Kidney (tissue), 22 donors: ENCODE measurements around the gene NRBF2. TPM values are rescaled to one million over a fixed set of nuclear protein-coding genes. Genes with fewer than 3 reads are reported as not detected.
"Not testable (repeated sequence)": the region's sequence is repeated elsewhere in the genome, so short reads cannot be mapped to it uniquely, and the experiment has no call there.

Experiments
- DNase-seq, 5 donors: peaks; one replicate each; pipeline ENCODE4 v3.0.0-alpha.2; 2013 to 2020
- FAIRE-seq: peaks from 2 replicates; lab custom pipeline; 2012; peaks lifted over from hg19 to GRCh38; lab: Jason Lieb, UNC
- H3K27ac ChIP-seq, 2 donors: one replicate each; pipeline ENCODE4 v1.7.0; 2013; ENCODE audit warnings: low read depth in 2 of 2, low read length in 2 of 2, inconsistent platforms in 1 of 2
- H3K27me3 ChIP-seq: one replicate; pipeline ENCODE4 v1.7.1; 2013; ENCODE audit warnings: low read length, inconsistent platforms; ENCODE audit not compliant: control insufficient read depth, insufficient read depth
- H3K36me3 ChIP-seq, 3 donors: one replicate each; pipeline versions ENCODE4 v1.7.0 to v1.7.1; 2013; ENCODE audit warnings: low read length in 3 of 3, control low read depth in 1 of 3, inconsistent platforms in 1 of 3; ENCODE audit not compliant: insufficient read depth in 3 of 3, control insufficient read depth in 2 of 3
- H3K4me1 ChIP-seq, 3 donors: one replicate each; pipeline versions ENCODE4 v1.7.0 to v1.7.1; 2013; ENCODE audit warnings: low read length in 3 of 3, inconsistent platforms in 1 of 3, low read depth in 1 of 3; ENCODE audit not compliant: control insufficient read depth in 2 of 3, insufficient read depth in 2 of 3
- H3K4me3 ChIP-seq, 3 donors: one replicate each; pipeline versions ENCODE4 v1.7.0 to v1.8.1; 2013; ENCODE audit warnings: low read length in 3 of 3, control low read depth in 1 of 3, inconsistent platforms in 1 of 3
- H3K9ac ChIP-seq, 3 donors: one replicate each; pipeline versions ENCODE4 v1.7.0 to v1.7.1; 2013; ENCODE audit warnings: low read length in 3 of 3, control low read depth in 1 of 3, inconsistent platforms in 1 of 3
- H3K9me3 ChIP-seq, 3 donors: one replicate each; pipeline versions ENCODE4 v1.7.0 to v1.7.1; 2013; ENCODE audit warnings: low read length in 3 of 3, control low read depth in 1 of 3, inconsistent platforms in 1 of 3; ENCODE audit not compliant: control insufficient read depth in 2 of 3, insufficient read depth in 1 of 3
- CTCF ChIP-seq: IDR thresholded peaks from 3 replicates; pipeline ENCODE4 v1.5.1; 2012; ENCODE audit warnings: mild to moderate bottlenecking, moderate library complexity, borderline replicate concordance; ENCODE audit not compliant: insufficient read depth; ENCODE audit errors: extremely low read depth
- intact Hi-C: fragments of 100-400 bp; cut with DNase I; formaldehyde crosslinking; loops from one replicate; pipeline ENCODE4 v1.11.1; 2022
- long read RNA-seq, 10 donors: library from polyadenylated mRNA in 1 of 10; unstranded in 1 of 10; transcript quantifications; one replicate each; pipeline ENCODE4 v2.0.0 and lab custom pipeline, GENCODE V29; 2021 to 2026
- polyA plus RNA-seq: library from polyadenylated mRNA; stranded (reverse); fragments of 350-450 nt; fragmentation: Illumina TruSeq; extraction: RNeasy Lipid Tissue Mini Kit (QIAGEN cat#74804); gene quantifications from one replicate; pipeline ENCODE4 v1.2.3, GENCODE V29; 2014; ENCODE audit warnings: low read depth, low replicate concordance; ENCODE audit not compliant: insufficient read depth
- total RNA-seq: library from RNA; stranded (reverse); fragmentation: NEBNext Ultra II Directional; extraction: Animal tissue kit (Norgen Biotek cat#: 25700); gene quantifications from one replicate; pipeline ENCODE4 v1.2.1, GENCODE V29; 2021
- donor health status: control.
- donor health status: control.
- donor health status: control.
- donor health status: control.
- donor health status: control.
- donor health status: DM: yes; HTN: yes; CAD: no.
- donor health status: Normal renal cell carcinoma (clear cell type).

Gene NRBF2
- total RNA-seq: 15.8 TPM
- 11.2 TPM for polyA plus RNA-seq
- long read RNA-seq, donor 1, transcript NRBF2-201 (4 exons, 1,853 nt): major isoform, 8 of 8 reads
- long read RNA-seq, donor 1, partial matches to known transcripts: 0 of 8 reads
- long read RNA-seq, donor 1, other reads (novel, unspliced or antisense): 0 of 8 reads
- long read RNA-seq, donor 2, transcript NRBF2-201 (4 exons, 1,853 nt): major isoform, 18 of 18 reads
- long read RNA-seq, donor 2, partial matches to known transcripts: 0 of 18 reads
- long read RNA-seq, donor 2, other reads (novel, unspliced or antisense): 0 of 18 reads
- long read RNA-seq, donor 3, transcript NRBF2-201 (4 exons, 1,853 nt): major isoform, 18 of 19 reads
- long read RNA-seq, donor 3, partial matches to known transcripts: 0 of 19 reads
- long read RNA-seq, donor 3, other reads (novel, unspliced or antisense): 0 of 19 reads
- long read RNA-seq, donor 4, transcript NRBF2-201 (4 exons, 1,853 nt): major isoform, 12 of 12 reads
- long read RNA-seq, donor 4, partial matches to known transcripts: 0 of 12 reads
- long read RNA-seq, donor 4, other reads (novel, unspliced or antisense): 0 of 12 reads
- long read RNA-seq, donor 5, partial matches to known transcripts: 0 of 2 reads
- long read RNA-seq, donor 5, other reads (novel, unspliced or antisense): 0 of 2 reads
- long read RNA-seq, donor 6, transcript NRBF2-201 (4 exons, 1,853 nt): major isoform, 51 of 52 reads
- long read RNA-seq, donor 6, partial matches to known transcripts: 0 of 52 reads
- long read RNA-seq, donor 6, other reads (novel, unspliced or antisense): 0 of 52 reads
- long read RNA-seq, donor 7, transcript NRBF2-201 (4 exons, 1,853 nt): major isoform, 16 of 16 reads
- long read RNA-seq, donor 7, partial matches to known transcripts: 0 of 16 reads
- long read RNA-seq, donor 7, other reads (novel, unspliced or antisense): 0 of 16 reads
- long read RNA-seq, donor 8, transcript NRBF2-201 (4 exons, 1,853 nt): major isoform, 18 of 18 reads
- long read RNA-seq, donor 8, partial matches to known transcripts: 0 of 18 reads
- long read RNA-seq, donor 8, other reads (novel, unspliced or antisense): 0 of 18 reads
- long read RNA-seq, donor 9, transcript NRBF2-201 (4 exons, 1,853 nt): major isoform, 8 of 9 reads
- long read RNA-seq, donor 9, partial matches to known transcripts: 0 of 9 reads
- long read RNA-seq, donor 9, other reads (novel, unspliced or antisense): 0 of 9 reads
- long read RNA-seq, donor 10, transcript NRBF2-201 (4 exons, 1,853 nt): major isoform, 7 of 7 reads
- long read RNA-seq, donor 10, partial matches to known transcripts: 0 of 7 reads
- long read RNA-seq, donor 10, other reads (novel, unspliced or antisense): 0 of 7 reads

- H3K9ac ChIP-seq: peak within 1 kb of the TSS; percentile 45 to 96 (median 50)
- H3K9me3 ChIP-seq: no peaks in the 10 kb centered on the region
- no peaks in the 10 kb centered on the region for H3K27me3 ChIP-seq
- no peak for TF ChIP-seq CTCF
- H3K4me3 ChIP-seq: peak within 1 kb of the TSS; percentile 64 to 97 (median 91)
- FAIRE-seq (no peak), DNase-seq (peak; percentile 97 to 99 (median 99))
- H3K27ac ChIP-seq: peak within 1 kb of the TSS; percentile 91
- H3K36me3 ChIP-seq: no peaks in the 10 kb centered on the region
- intact Hi-C loops: no loop called here
- H3K4me1 ChIP-seq: peaks cover 0 to 8% (median 5%) of the 10 kb centered on the region in 3 donors
Measured at GRCh38 chr10:63133056-63133820, at the start of gene NRBF2. NRBF2 (plus strand) TSS chr10:63133328; CDS start chr10:63133471, 143 bp downstream.

- H3K4me3 ChIP-seq, H3K9ac ChIP-seq, DNase-seq, H3K9me3 ChIP-seq, H3K36me3 ChIP-seq, FAIRE-seq, H3K4me1 ChIP-seq, H3K27me3 ChIP-seq, intact Hi-C loops, H3K27ac ChIP-seq: not testable (repeated sequence)
Measured at GRCh38 chr10:63083406-63083805, 49.7 kb upstream of the NRBF2 start.

GRCh38 chr10:63083904-63084689 lies 49.0 kb upstream of the NRBF2 start:
- H3K27ac ChIP-seq: no peak overlapping the region
- no peak overlapping the region for H3K4me3 ChIP-seq
- H3K4me1 ChIP-seq: no peaks in the 10 kb centered on the region
- no peaks in the 10 kb centered on the region for H3K36me3 ChIP-seq
- intact Hi-C loops: no loop called here
- peaks cover 2% of the 10 kb centered on the region for H3K27me3 ChIP-seq
- H3K9me3 ChIP-seq: no peaks in the 10 kb centered on the region
- peak; percentile 79 for TF ChIP-seq CTCF
- FAIRE-seq: peak; percentile 91
- DNase-seq: peak in 3 of 5 donors; percentile 32 to 90 (median 82)
- H3K9ac ChIP-seq: no peak overlapping the region
